CD4-positive, alpha-beta T cell treated with Interleukin-17A for 4 hours (primary cell): Measurements from ENCODE around the gene PARP4.
"Not testable (repeated sequence)": the region's sequence is repeated elsewhere in the genome, so short reads cannot be mapped to it uniquely, and the experiment has no call there.

ENCODE experiments used
- DNase-seq: peaks from one replicate; pipeline ENCODE4 v3.0.0-alpha.2; 2020; ENCODE audit warnings: mixed read lengths

The PARP4 gene

GRCh38 chr13:24505756-24506155 lies 6.8 kb downstream of the PARP4 start:
- DNase-seq, result no peak

- no peak for DNase-seq
Measured at GRCh38 chr13:24505256-24505655, 7.3 kb downstream of the PARP4 start.

GRCh38 chr13:24503379-24503696 lies 9.2 kb downstream of the PARP4 start:
- no peak for DNase-seq

- DNase-seq, result no peak
Measured at GRCh38 chr13:24502533-24503378, 9.8 kb downstream of the PARP4 start.

GRCh38 chr13:24500977-24501376 lies 11.6 kb downstream of the PARP4 start:
- no peak for DNase-seq

GRCh38 chr13:24497742-24498141 lies 14.8 kb downstream of the PARP4 start:
- no peak for DNase-seq

GRCh38 chr13:24496295-24496694 lies 16.3 kb downstream of the PARP4 start:
- DNase-seq, result not testable (repeated sequence)

GRCh38 chr13:24495151-24495729 lies 17.3 kb downstream of the PARP4 start:
- no peak for DNase-seq

GRCh38 chr13:24493356-24493755 lies 19.2 kb downstream of the PARP4 start:
- no peak for DNase-seq

GRCh38 chr13:24491845-24492244 lies 20.7 kb downstream of the PARP4 start:
- no peak for DNase-seq

GRCh38 chr13:24489721-24490120 lies 22.9 kb downstream of the PARP4 start:
- DNase-seq, result no peak

- not testable (repeated sequence) for DNase-seq
Measured at GRCh38 chr13:24488092-24488491, 24.5 kb downstream of the PARP4 start.

GRCh38 chr13:24486017-24486657 lies 26.4 kb downstream of the PARP4 start:
- not testable (repeated sequence) for DNase-seq

- DNase-seq, result no peak
Measured at GRCh38 chr13:24473686-24474085, 38.9 kb downstream of the PARP4 start.

GRCh38 chr13:24472129-24472528 lies 40.4 kb downstream of the PARP4 start:
- DNase-seq, result not testable (repeated sequence)

- no peak for DNase-seq
Measured at GRCh38 chr13:24463078-24463477, 49.5 kb downstream of the PARP4 start.

- no peak for DNase-seq
Measured at GRCh38 chr13:24460256-24460655, 52.3 kb downstream of the PARP4 start.

- no peak for DNase-seq
Measured at GRCh38 chr13:24459726-24460125, 52.9 kb downstream of the PARP4 start.

GRCh38 chr13:24459234-24459633 lies 53.3 kb downstream of the PARP4 start:
- DNase-seq, result no peak

GRCh38 chr13:24458736-24459135 lies 53.8 kb downstream of the PARP4 start:
- DNase-seq, result no peak

GRCh38 chr13:24456396-24456795 lies 56.2 kb downstream of the PARP4 start:
- no peak for DNase-seq

GRCh38 chr13:24454056-24454455 lies 58.5 kb downstream of the PARP4 start:
- no peak for DNase-seq

- DNase-seq, result no peak
Measured at GRCh38 chr13:24452044-24452443, 60.5 kb downstream of the PARP4 start.

- DNase-seq, result no peak
Measured at GRCh38 chr13:24450530-24450929, 62.0 kb downstream of the PARP4 start.
